ENCODE measurements around the gene ACOT13.

DNA sequence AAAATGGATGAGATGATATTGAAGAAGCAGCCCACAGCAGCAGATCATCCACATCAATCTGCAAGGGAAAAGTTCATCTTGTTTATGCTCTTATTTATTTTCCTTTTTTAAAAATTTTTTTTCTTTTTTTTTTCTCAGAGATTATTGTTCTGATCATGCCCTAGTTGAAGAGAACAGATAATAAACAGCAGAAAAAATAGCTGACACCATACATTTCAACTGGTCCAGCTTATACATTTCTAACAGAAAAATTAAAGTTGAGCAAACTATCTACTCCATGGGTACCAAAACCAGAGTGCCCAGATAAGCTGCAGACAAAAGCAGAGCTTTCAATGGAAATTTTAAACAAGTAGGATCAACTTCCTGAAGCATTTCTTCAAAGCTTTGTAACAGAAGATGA is 30.2 kb upstream of the ACOT13 start:
- TF ChIP-seq, protein P1, sequence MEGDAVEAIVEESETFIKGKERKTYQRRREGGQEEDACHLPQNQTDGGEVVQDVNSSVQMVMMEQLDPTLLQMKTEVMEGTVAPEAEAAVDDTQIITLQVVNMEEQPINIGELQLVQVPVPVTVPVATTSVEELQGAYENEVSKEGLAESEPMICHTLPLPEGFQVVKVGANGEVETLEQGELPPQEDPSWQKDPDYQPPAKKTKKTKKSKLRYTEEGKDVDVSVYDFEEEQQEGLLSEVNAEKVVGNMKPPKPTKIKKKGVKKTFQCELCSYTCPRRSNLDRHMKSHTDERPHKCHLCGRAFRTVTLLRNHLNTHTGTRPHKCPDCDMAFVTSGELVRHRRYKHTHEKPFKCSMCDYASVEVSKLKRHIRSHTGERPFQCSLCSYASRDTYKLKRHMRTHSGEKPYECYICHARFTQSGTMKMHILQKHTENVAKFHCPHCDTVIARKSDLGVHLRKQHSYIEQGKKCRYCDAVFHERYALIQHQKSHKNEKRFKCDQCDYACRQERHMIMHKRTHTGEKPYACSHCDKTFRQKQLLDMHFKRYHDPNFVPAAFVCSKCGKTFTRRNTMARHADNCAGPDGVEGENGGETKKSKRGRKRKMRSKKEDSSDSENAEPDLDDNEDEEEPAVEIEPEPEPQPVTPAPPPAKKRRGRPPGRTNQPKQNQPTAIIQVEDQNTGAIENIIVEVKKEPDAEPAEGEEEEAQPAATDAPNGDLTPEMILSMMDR (IDR thresholded peaks at IDR 0.05; ENCODE audit: low read length), result no peak
- TF ChIP-seq EZH2 (IDR thresholded peaks at IDR 0.05; ENCODE audit: borderline replicate concordance, low read length), result no peak
